ENCODE results near the gene ZNF486. TPM values are rescaled to one million over a fixed set of nuclear protein-coding genes. Genes with fewer than 3 reads are reported as not detected.

Gene ZNF486
- total RNA-seq, 6 experiments from 2014 or later = 2.1 to 2.8 (median 2.4) TPM

- Mint-ChIP-seq H3K36me3 (ENCODE audit: low read depth) (peaks cover 8% of the 10 kb centered on the region; the same call in 1 of the 2 replicates), H3K4me3 (no peak overlapping the region), H3K9me3 (peaks cover 41% of the 10 kb centered on the region), H3K27ac (no peak overlapping the region), H3K4me1 (ENCODE audit: low read depth) (no peaks in the 10 kb centered on the region), H3K27me3 (ENCODE audit: insufficient read depth) (no peaks in the 10 kb centered on the region)
- no peak for DNase-seq
- TF ChIP-seq CTCF (IDR thresholded peaks at IDR 0.05) = no peak
These were observed 13.7 kb upstream of the ZNF486 start for GRCh38 chr19:20153281-20153680.

GRCh38 chr19:20154636-20155035 lies 12.4 kb upstream of the ZNF486 start:
- no peak for DNase-seq
- H3K4me3 Mint-ChIP-seq = no peak overlapping the region
- peaks cover 49% of the 10 kb centered on the region for H3K9me3 Mint-ChIP-seq
- TF ChIP-seq CTCF (IDR thresholded peaks at IDR 0.05) = no peak
- no peaks in the 10 kb centered on the region; the same call in 1 of the 2 replicates for H3K27me3 Mint-ChIP-seq (ENCODE audit: insufficient read depth)
- no peak overlapping the region for H3K27ac Mint-ChIP-seq
- H3K36me3 Mint-ChIP-seq (ENCODE audit: low read depth) = peaks cover 8% of the 10 kb centered on the region; the same call in 1 of the 2 replicates
- H3K4me1 Mint-ChIP-seq (ENCODE audit: low read depth) = no peaks in the 10 kb centered on the region

GRCh38 chr19:20162821-20163220 lies 4.2 kb upstream of the ZNF486 start:
- Mint-ChIP-seq H3K9me3 (peaks cover 56% of the 10 kb centered on the region), H3K27ac (no peak overlapping the region), H3K4me1 (ENCODE audit: low read depth) (peaks cover 6% of the 10 kb centered on the region; the same call in 1 of the 2 replicates), H3K4me3 (no peak overlapping the region), H3K36me3 (ENCODE audit: low read depth) (peaks cover 19% of the 10 kb centered on the region; the same call in 1 of the 2 replicates), H3K27me3 (ENCODE audit: insufficient read depth) (peaks cover 4% of the 10 kb centered on the region)
- DNase-seq = no peak
- no peak for TF ChIP-seq CTCF (IDR thresholded peaks at IDR 0.05)

- Mint-ChIP-seq H3K4me1 (ENCODE audit: low read depth) (peaks cover 7% of the 10 kb centered on the region; the same call in 1 of the 2 replicates), H3K27ac (no peak overlapping the region), H3K27me3 (ENCODE audit: insufficient read depth) (peaks cover 5% of the 10 kb centered on the region), H3K4me3 (no peak overlapping the region), H3K9me3 (peaks cover 57% of the 10 kb centered on the region), H3K36me3 (ENCODE audit: low read depth) (peaks cover 24% of the 10 kb centered on the region; the same call in 1 of the 2 replicates)
- TF ChIP-seq CTCF (IDR thresholded peaks at IDR 0.05) = no peak
- DNase-seq = no peak
These were observed 2.6 kb upstream of the ZNF486 start for GRCh38 chr19:20164456-20164855.

- DNase-seq = no peak
- H3K9me3 Mint-ChIP-seq = peaks cover 56% of the 10 kb centered on the region
- no peak for TF ChIP-seq CTCF (IDR thresholded peaks at IDR 0.05)
- H3K27ac Mint-ChIP-seq = no peak overlapping the region
- H3K4me1 Mint-ChIP-seq (ENCODE audit: low read depth) = peaks cover 7% of the 10 kb centered on the region; the same call in 1 of the 2 replicates
- no peak overlapping the region for H3K4me3 Mint-ChIP-seq
- H3K27me3 Mint-ChIP-seq (ENCODE audit: insufficient read depth) = peaks cover 5% of the 10 kb centered on the region
- peaks cover 35% of the 10 kb centered on the region for H3K36me3 Mint-ChIP-seq (ENCODE audit: low read depth)
These were observed 932 bp upstream of the ZNF486 start for GRCh38 chr19:20165971-20166592.

All from HFFc6 (cell line).